Neural cell (in vitro differentiated cells): ENCODE measurements around the gene MND1. TPM values are rescaled to one million over a fixed set of nuclear protein-coding genes. Genes with fewer than 3 reads are reported as not detected.
A peak's percentile ranks its signal among the peaks of the same experiment; 100 is the strongest.

ENCODE experiments used
- H2AFZ ChIP-seq: fragments of 200-600, 300-800 bp; sonication (generic), shearing (Covaris generic); 2 replicates; pipeline ENCODE4 v1.6.0; 2014; ENCODE audit warnings: low read depth, mild to moderate bottlenecking, antibody characterized with exemption, low read length, moderate library complexity
- H3F3A ChIP-seq: fragments of 200-600 bp; shearing (Covaris generic); 2 replicates; pipeline ENCODE4 v1.6.1; 2016; ENCODE audit warnings: mild to moderate bottlenecking, moderate library complexity, mixed read lengths, antibody characterized with exemption, low read length; ENCODE audit not compliant: insufficient read depth, poor library complexity, severe bottlenecking
- H3K27ac ChIP-seq: fragments of 200-600, 300-800 bp; sonication (generic), shearing (Covaris generic); 2 replicates; pipeline ENCODE4 v1.5.1; 2014; ENCODE audit warnings: mild to moderate bottlenecking, low read length, moderate library complexity
- H3K27me3 ChIP-seq: fragments of 300-800, 200-600 bp; sonication (generic), shearing (Covaris generic); 2 replicates; pipeline ENCODE4 v1.6.0; 2014; ENCODE audit warnings: mild to moderate bottlenecking, low read depth, low read length, moderate library complexity; ENCODE audit not compliant: insufficient read depth
- H3K36me3 ChIP-seq: fragments of 300-800, 200-600 bp; sonication (generic), shearing (Covaris generic); 2 replicates; pipeline ENCODE4 v1.5.1; 2014; ENCODE audit warnings: mild to moderate bottlenecking, antibody characterized with exemption, low read length, moderate library complexity; ENCODE audit not compliant: insufficient read depth
- H3K4me2 ChIP-seq: fragments of 300-800, 200-600 bp; sonication (generic), shearing (Covaris generic); 2 replicates; pipeline ENCODE4 v1.6.0; 2014; ENCODE audit warnings: mild to moderate bottlenecking, low read length
- H3K4me3 ChIP-seq: fragments of 300-800, 200-600 bp; sonication (generic), shearing (Covaris generic); 2 replicates; pipeline ENCODE4 v1.5.1; 2014; ENCODE audit warnings: mild to moderate bottlenecking, low read length, moderate library complexity
- H3K79me2 ChIP-seq: fragments of 200-600 bp; shearing (Covaris generic); replicated peaks from 2 replicates; pipeline ENCODE4 v1.6.0; 2014; ENCODE audit warnings: mild to moderate bottlenecking, low read length, moderate library complexity; ENCODE audit not compliant: insufficient read depth
- H3K9ac ChIP-seq: fragments of 300-800, 200-600 bp; sonication (generic), shearing (Covaris generic); 2 replicates; pipeline ENCODE4 v1.6.1; 2016; ENCODE audit warnings: mild to moderate bottlenecking, low read length, mixed read lengths
- H3K9me2 ChIP-seq: fragments of 200-600 bp; shearing (Covaris generic); 2 replicates; pipeline ENCODE4 v1.6.1; 2016; ENCODE audit warnings: mild to moderate bottlenecking, low read length, mixed read lengths; ENCODE audit not compliant: insufficient read depth
- H3K9me3 ChIP-seq: fragments of 200-600, 300-800 bp; sonication (generic), shearing (Covaris generic); 2 replicates; pipeline ENCODE4 v1.6.1; 2016; ENCODE audit warnings: mild to moderate bottlenecking, mixed run types, low read length, moderate library complexity, mixed read lengths
- H4K20me1 ChIP-seq: fragments of 200-600 bp; shearing (Covaris generic); 2 replicates; pipeline ENCODE4 v1.6.1; 2016; ENCODE audit warnings: mild to moderate bottlenecking, mixed run types; ENCODE audit not compliant: insufficient read depth
- EP300 ChIP-seq: fragments of 450-650 bp; conservative IDR thresholded peaks from 2 replicates; pipeline ENCODE4 v1.6.1; 2014; ENCODE audit warnings: antibody characterized with exemption, mild to moderate bottlenecking, moderate library complexity; ENCODE audit not compliant: poor library complexity, severe bottlenecking
- EZH2 ChIP-seq: fragments of 200-600, 300-800 bp; shearing (Covaris generic), sonication (generic); IDR thresholded peaks from 2 replicates; pipeline ENCODE4 v1.6.1; 2014; ENCODE audit warnings: antibody characterized with exemption, low read length, borderline replicate concordance, mild to moderate bottlenecking; ENCODE audit not compliant: insufficient read depth, poor library complexity, severe bottlenecking
- MXI1 ChIP-seq: fragments of 450-650 bp; conservative IDR thresholded peaks from 2 replicates; pipeline ENCODE4 v1.6.1; 2014; ENCODE audit warnings: antibody characterized with exemption, mild to moderate bottlenecking; ENCODE audit not compliant: poor library complexity, severe bottlenecking
- POLR2AphosphoS5 ChIP-seq: IDR thresholded peaks from 2 replicates; pipeline ENCODE4 v1.6.1; 2012
- RAD21 ChIP-seq: fragments of 450-650 bp; conservative IDR thresholded peaks from 2 replicates; pipeline ENCODE4 v1.6.1; 2014; ENCODE audit warnings: antibody characterized with exemption, mild to moderate bottlenecking, moderate library complexity
- SMC3 ChIP-seq: fragments of 450-650 bp; conservative IDR thresholded peaks from 2 replicates; pipeline ENCODE4 v1.6.1; 2014; ENCODE audit warnings: antibody characterized with exemption, mild to moderate bottlenecking, moderate library complexity; ENCODE audit not compliant: poor library complexity
- TAF1 ChIP-seq: IDR thresholded peaks from 2 replicates; pipeline ENCODE4 v1.6.1; 2012; ENCODE audit warnings: low read depth
- polyA minus RNA-seq: library from RNA; depleted of rRNA, polyadenylated mRNA; stranded (reverse); fragments of >200 nt; gene quantifications from 2 replicates; pipeline ENCODE4 v1.2.3, GENCODE V29; 2014
- polyA plus RNA-seq: library from polyadenylated mRNA; depleted of rRNA; stranded (reverse); fragments of >200 nt; gene quantifications from 2 replicates; pipeline ENCODE4 v1.2.3, GENCODE V29; 2014
- TF ChIP-seq, protein P1 (sequence below): IDR thresholded peaks from 2 replicates; pipeline ENCODE4 v1.6.1; 2012; ENCODE audit warnings: borderline replicate concordance
- TF ChIP-seq, protein P2 (sequence below): fragments of 450-650 bp; IDR thresholded peaks from 2 replicates; pipeline ENCODE4 v1.5.1; 2014; ENCODE audit warnings: antibody characterized with exemption, mild to moderate bottlenecking, moderate library complexity; ENCODE audit not compliant: poor library complexity, severe bottlenecking

Gene MND1
- 5.6 and 10.6 TPM in 2 replicates for polyA plus RNA-seq
- polyA minus RNA-seq, result 11.2 and 12.2 TPM in 2 replicates

GRCh38 chr4:153344131-153345011 is at the start of gene MND1:
MND1 (plus strand) TSS chr4:153344688; CDS start chr4:153344738, 50 bp downstream.
- Histone ChIP-seq H3K36me3 (peaks cover 6% of the 10 kb centered on the region), H3K9me3 (no peaks in the 10 kb centered on the region), H3F3A (no peaks in the 10 kb centered on the region), H2AFZ (no peak within 1 kb of the TSS), H3K9ac (peak within 1 kb of the TSS; percentile 23), H3K4me2 (peak within 1 kb of the TSS; percentile 77), H3K79me2 (peaks cover 9% of the 10 kb centered on the region), H3K9me2 (no peaks in the 10 kb centered on the region), H4K20me1 (no peaks in the 10 kb centered on the region), H3K27ac (no peak within 1 kb of the TSS), H3K27me3 (no peaks in the 10 kb centered on the region), H3K4me3 (peak within 1 kb of the TSS; percentile 81)
- TF ChIP-seq POLR2AphosphoS5 (peak; percentile 59), RAD21 (peak; percentile 82), SMC3 (peak; percentile 80), EP300 (peak; percentile 22), MXI1 (peak; percentile 97), TAF1 (no peak), EZH2 (no peak)
- TF ChIP-seq, protein P1, sequence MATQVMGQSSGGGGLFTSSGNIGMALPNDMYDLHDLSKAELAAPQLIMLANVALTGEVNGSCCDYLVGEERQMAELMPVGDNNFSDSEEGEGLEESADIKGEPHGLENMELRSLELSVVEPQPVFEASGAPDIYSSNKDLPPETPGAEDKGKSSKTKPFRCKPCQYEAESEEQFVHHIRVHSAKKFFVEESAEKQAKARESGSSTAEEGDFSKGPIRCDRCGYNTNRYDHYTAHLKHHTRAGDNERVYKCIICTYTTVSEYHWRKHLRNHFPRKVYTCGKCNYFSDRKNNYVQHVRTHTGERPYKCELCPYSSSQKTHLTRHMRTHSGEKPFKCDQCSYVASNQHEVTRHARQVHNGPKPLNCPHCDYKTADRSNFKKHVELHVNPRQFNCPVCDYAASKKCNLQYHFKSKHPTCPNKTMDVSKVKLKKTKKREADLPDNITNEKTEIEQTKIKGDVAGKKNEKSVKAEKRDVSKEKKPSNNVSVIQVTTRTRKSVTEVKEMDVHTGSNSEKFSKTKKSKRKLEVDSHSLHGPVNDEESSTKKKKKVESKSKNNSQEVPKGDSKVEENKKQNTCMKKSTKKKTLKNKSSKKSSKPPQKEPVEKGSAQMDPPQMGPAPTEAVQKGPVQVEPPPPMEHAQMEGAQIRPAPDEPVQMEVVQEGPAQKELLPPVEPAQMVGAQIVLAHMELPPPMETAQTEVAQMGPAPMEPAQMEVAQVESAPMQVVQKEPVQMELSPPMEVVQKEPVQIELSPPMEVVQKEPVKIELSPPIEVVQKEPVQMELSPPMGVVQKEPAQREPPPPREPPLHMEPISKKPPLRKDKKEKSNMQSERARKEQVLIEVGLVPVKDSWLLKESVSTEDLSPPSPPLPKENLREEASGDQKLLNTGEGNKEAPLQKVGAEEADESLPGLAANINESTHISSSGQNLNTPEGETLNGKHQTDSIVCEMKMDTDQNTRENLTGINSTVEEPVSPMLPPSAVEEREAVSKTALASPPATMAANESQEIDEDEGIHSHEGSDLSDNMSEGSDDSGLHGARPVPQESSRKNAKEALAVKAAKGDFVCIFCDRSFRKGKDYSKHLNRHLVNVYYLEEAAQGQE, result no peak
- TF ChIP-seq, protein P2, sequence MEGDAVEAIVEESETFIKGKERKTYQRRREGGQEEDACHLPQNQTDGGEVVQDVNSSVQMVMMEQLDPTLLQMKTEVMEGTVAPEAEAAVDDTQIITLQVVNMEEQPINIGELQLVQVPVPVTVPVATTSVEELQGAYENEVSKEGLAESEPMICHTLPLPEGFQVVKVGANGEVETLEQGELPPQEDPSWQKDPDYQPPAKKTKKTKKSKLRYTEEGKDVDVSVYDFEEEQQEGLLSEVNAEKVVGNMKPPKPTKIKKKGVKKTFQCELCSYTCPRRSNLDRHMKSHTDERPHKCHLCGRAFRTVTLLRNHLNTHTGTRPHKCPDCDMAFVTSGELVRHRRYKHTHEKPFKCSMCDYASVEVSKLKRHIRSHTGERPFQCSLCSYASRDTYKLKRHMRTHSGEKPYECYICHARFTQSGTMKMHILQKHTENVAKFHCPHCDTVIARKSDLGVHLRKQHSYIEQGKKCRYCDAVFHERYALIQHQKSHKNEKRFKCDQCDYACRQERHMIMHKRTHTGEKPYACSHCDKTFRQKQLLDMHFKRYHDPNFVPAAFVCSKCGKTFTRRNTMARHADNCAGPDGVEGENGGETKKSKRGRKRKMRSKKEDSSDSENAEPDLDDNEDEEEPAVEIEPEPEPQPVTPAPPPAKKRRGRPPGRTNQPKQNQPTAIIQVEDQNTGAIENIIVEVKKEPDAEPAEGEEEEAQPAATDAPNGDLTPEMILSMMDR, result peak; percentile 88

- Histone ChIP-seq H3K9ac (no peak overlapping the region), H4K20me1 (no peaks in the 10 kb centered on the region), H3K36me3 (peaks cover 38% of the 10 kb centered on the region), H3K27me3 (no peaks in the 10 kb centered on the region), H3K4me2 (no peak overlapping the region), H3K9me2 (no peaks in the 10 kb centered on the region), H3K27ac (no peak overlapping the region), H3K9me3 (no peaks in the 10 kb centered on the region), H3F3A (peaks cover 5% of the 10 kb centered on the region), H2AFZ (no peak overlapping the region), H3K4me3 (no peak overlapping the region), H3K79me2 (peaks cover 81% of the 10 kb centered on the region)
- TF ChIP-seq EP300 (no peak), RAD21 (no peak), EZH2 (no peak), POLR2AphosphoS5 (no peak), MXI1 (no peak)
- TF ChIP-seq, protein P2, result no peak
- TF ChIP-seq, protein P1, result no peak
Observed at GRCh38 chr4:153295131-153295755, 49.2 kb upstream of the MND1 start.
